Lung (tissue), 12 donors: ENCODE measurements around the gene LCORL. TPM values are rescaled to one million over a fixed set of nuclear protein-coding genes. Genes with fewer than 3 reads are reported as not detected.
"Not testable (repeated sequence)": the region's sequence is repeated elsewhere in the genome, so short reads cannot be mapped to it uniquely, and the experiment has no call there.

ENCODE experiments used
- ATAC-seq: fragments of 200-7000 bp; cut with Tn5 transposase; one replicate; pipeline ENCODE4 v1.9.1; 2020; ENCODE audit warnings: moderate number of reproducible peaks; ENCODE audit not compliant: insufficient read depth, low FRiP score
- DNase-seq, 3 donors: peaks; one replicate each; pipeline ENCODE4 v3.0.0-alpha.2; 2013 to 2017
- H3K27ac ChIP-seq, 2 donors: one replicate each; pipeline ENCODE4 v1.5.1; 2013; ENCODE audit warnings: mild to moderate bottlenecking in 2 of 2, moderate library complexity in 2 of 2, control low read depth in 1 of 2, inconsistent platforms in 1 of 2, low read depth in 1 of 2, low read length in 1 of 2
- H3K27me3 ChIP-seq, 3 donors: one replicate each; pipeline ENCODE4 v1.5.1; 2013; ENCODE audit warnings: low read length in 2 of 3; ENCODE audit not compliant: control insufficient read depth in 3 of 3, insufficient read depth in 3 of 3
- H3K36me3 ChIP-seq, 4 donors: one replicate each; pipeline ENCODE4 v1.5.1; 2013; ENCODE audit warnings: low read length in 4 of 4, mild to moderate bottlenecking in 1 of 4, moderate library complexity in 1 of 4; ENCODE audit not compliant: control insufficient read depth in 4 of 4, insufficient read depth in 4 of 4
- H3K4me1 ChIP-seq, 5 donors: one replicate each; pipeline ENCODE4 v1.5.1; 2013; ENCODE audit warnings: low read length in 5 of 5, mild to moderate bottlenecking in 2 of 5, moderate library complexity in 1 of 5; ENCODE audit not compliant: control insufficient read depth in 5 of 5, insufficient read depth in 5 of 5
- H3K4me3 ChIP-seq: one replicate; pipeline ENCODE4 v1.5.1; 2013; ENCODE audit warnings: mild to moderate bottlenecking, control low read depth, moderate library complexity
- H3K9ac ChIP-seq, 2 donors: one replicate each; pipeline ENCODE4 v1.5.1; 2013; ENCODE audit warnings: low read length in 2 of 2, control low read depth in 1 of 2; ENCODE audit not compliant: insufficient read depth in 1 of 2
- H3K9me3 ChIP-seq, 4 donors: one replicate each; pipeline ENCODE4 v1.5.1; 2013; ENCODE audit warnings: low read length in 3 of 4, mild to moderate bottlenecking in 1 of 4, moderate library complexity in 1 of 4; ENCODE audit not compliant: control insufficient read depth in 4 of 4, insufficient read depth in 3 of 4
- WGBS, 2 donors: extraction: QIAGEN DNeasy Blood & Tissue Kit; methylation state at CpG; one replicate each; pipeline ENCODE4 v1.1.7; 2013; 5-methylcytosine and 5-hydroxymethylcytosine counted together
- polyA plus RNA-seq, 2 donors: library from polyadenylated mRNA; stranded (reverse); fragments of 200-250 nt; gene quantifications; one replicate each; pipeline ENCODE4 v1.2.1, GENCODE V29; 2013
- total RNA-seq, 2 donors: library from RNA; depleted of rRNA in 1 of 2; stranded (reverse); fragments of >200 nt in 1 of 2; gene quantifications; one replicate each; pipeline ENCODE4 v1.2.1, GENCODE V29; 2014 to 2021
- TF ChIP-seq, protein P1 (sequence below): IDR thresholded peaks from 2 replicates; pipeline ENCODE4 v1.5.1; 2012; ENCODE audit warnings: mild to moderate bottlenecking; ENCODE audit errors: control extremely low read depth, extremely low read depth
- donor health status: control.
- donor health status: control.
- donor health status: Bipolar disorder and iron deficiency.
- donor health status: healthy.
- donor health status: DM: yes; HTN: yes; CAD: no.

LCORL gene
- total and polyA plus RNA-seq, 4 donors, result 2.8 to 29.0 (median 7.0) TPM

DNA sequence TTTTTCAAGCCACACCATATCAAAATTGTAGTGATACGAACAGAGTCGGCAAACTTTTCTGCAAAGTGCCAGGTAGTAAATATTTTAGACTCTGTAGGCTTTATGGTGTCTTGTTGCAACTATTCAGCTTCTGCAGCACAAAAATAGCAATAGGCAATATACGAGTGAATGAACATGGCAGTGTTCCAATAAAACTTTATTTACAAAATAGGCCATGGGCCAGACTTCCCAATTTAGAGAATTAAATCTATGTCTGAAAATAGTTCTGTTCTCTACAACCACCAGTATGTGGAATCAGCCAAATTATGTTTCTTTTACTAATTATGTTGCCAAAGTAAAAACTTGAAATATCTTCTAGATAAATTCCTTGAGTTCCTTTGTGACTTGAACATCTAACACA, 154.3 kb downstream of the LCORL start:
- Histone ChIP-seq H3K9me3 (no peaks in the 10 kb centered on the region), H3K36me3 (no peaks in the 10 kb centered on the region), H3K4me3 (no peak overlapping the region), H3K4me1 (no peaks in the 10 kb centered on the region), H3K9ac (no peak overlapping the region), H3K27ac (no peak overlapping the region), H3K27me3 (no peaks in the 10 kb centered on the region)
- TF ChIP-seq, protein P1, sequence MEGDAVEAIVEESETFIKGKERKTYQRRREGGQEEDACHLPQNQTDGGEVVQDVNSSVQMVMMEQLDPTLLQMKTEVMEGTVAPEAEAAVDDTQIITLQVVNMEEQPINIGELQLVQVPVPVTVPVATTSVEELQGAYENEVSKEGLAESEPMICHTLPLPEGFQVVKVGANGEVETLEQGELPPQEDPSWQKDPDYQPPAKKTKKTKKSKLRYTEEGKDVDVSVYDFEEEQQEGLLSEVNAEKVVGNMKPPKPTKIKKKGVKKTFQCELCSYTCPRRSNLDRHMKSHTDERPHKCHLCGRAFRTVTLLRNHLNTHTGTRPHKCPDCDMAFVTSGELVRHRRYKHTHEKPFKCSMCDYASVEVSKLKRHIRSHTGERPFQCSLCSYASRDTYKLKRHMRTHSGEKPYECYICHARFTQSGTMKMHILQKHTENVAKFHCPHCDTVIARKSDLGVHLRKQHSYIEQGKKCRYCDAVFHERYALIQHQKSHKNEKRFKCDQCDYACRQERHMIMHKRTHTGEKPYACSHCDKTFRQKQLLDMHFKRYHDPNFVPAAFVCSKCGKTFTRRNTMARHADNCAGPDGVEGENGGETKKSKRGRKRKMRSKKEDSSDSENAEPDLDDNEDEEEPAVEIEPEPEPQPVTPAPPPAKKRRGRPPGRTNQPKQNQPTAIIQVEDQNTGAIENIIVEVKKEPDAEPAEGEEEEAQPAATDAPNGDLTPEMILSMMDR, result no peak
- DNase-seq (no peak), ATAC-seq (no peak)
- WGBS, 2 donors, result 84 to 87% methylated on average over 3 of the region's 3 CpGs

DNA sequence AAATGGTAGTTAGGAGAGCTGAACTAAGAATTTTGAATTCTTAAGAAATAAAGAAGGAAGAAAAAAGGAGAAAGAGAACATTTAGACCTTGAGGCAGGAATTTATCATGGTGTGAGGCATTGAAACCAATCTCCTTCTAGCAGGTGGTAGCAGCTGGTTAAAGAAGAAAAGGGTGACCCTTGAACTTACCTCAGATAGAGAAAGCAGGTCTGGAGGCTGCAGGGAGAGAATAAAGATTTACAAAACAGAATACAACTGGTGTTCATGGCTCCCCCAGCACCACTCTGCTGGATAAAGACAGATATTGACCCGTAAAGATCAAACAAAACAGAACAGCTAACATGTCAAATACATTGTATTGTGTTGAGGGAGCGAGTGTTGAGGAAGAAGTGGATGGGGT, 154.7 kb downstream of the LCORL start:
- Histone ChIP-seq H3K9ac (no peak overlapping the region), H3K36me3 (no peaks in the 10 kb centered on the region), H3K4me3 (no peak overlapping the region), H3K4me1 (no peaks in the 10 kb centered on the region), H3K27me3 (no peaks in the 10 kb centered on the region), H3K9me3 (no peaks in the 10 kb centered on the region), H3K27ac (no peak overlapping the region)
- DNase-seq (no peak), ATAC-seq (no peak)
- WGBS, 2 donors, result 92 to 96% methylated on average over 2 of the region's 2 CpGs
- TF ChIP-seq, protein P1, result no peak

DNA sequence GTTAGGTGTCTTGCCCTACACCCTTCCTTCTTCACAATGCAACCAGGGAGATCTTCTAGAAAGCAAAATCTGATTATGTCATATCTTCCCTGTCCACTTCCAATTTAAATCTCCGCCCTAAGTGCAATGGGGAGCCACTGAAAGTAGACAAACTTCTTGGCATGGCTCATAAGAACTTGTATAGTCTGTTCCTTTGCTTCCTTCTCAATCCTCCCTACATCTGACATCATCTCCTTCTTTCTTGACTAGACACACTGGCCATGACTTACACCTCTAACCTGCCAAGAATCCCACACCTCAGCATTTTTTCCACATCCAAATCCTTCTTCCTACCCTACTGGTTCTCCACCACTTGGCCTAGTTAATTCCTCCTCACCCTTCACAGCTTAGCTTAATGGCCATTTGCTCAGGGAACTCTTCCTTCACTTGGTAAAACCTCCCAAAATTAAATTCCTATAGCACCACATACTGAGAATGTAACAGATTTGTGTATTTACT, 155.6 kb downstream of the LCORL start:
- no peak for ATAC-seq
- no peak for DNase-seq
- Histone ChIP-seq H3K4me3 (no peak overlapping the region), H3K9ac (no peak overlapping the region), H3K36me3 (no peaks in the 10 kb centered on the region), H3K27ac (no peak overlapping the region), H3K9me3 (no peaks in the 10 kb centered on the region), H3K4me1 (no peaks in the 10 kb centered on the region), H3K27me3 (no peaks in the 10 kb centered on the region)
- TF ChIP-seq, protein P1, result no peak
- 98 to 100% methylated on average over 1 of the region's 1 CpG for WGBS, 2 donors

DNA sequence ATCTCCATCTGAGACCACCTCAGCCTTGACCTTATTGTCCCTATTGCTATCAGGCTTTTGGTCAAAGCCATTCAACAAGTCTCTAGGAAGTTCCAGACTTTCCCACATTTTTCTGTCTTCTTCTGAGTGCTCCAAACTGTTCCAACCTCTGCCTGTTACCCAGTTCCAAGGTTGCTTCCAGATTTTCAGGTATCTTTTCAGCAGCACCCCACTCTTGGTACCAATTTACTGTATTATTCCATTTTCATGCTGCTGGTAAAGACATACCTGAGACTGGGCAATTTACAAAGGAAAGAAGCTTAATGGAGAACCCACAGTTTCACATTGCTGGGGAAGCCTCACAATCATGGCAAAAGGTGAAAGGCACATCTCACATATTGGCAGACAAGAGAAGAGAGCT, 159.6 kb downstream of the LCORL start:
- H3K36me3 ChIP-seq, H3K27ac ChIP-seq, H3K4me1 ChIP-seq, H3K9me3 ChIP-seq, H3K9ac ChIP-seq, H3K4me3 ChIP-seq, H3K27me3 ChIP-seq, DNase-seq, ATAC-seq: not testable (repeated sequence)
